SK-N-SH (cell line): ENCODE results near the gene GAL3ST3. TPM values are rescaled to one million over a fixed set of nuclear protein-coding genes. Genes with fewer than 3 reads are reported as not detected.

Experiments used
- CTCF ChIA-PET: fragments of 300-600, 350-600 bp; formaldehyde crosslinking; extraction: SDS; loops from one replicate; lab custom pipeline; 2021; lab: Yijun Ruan, JAX
- POLR2A ChIA-PET: fragments of 350-600 bp; sonication (Branson Sonifier 250); formaldehyde crosslinking; extraction: SDS; loops from one replicate; lab custom pipeline; 2020; ENCODE audit warnings: antibody characterized with exemption, inconsistent platforms; lab: Yijun Ruan, JAX
- DNase-seq: peaks from one replicate; pipeline ENCODE4 v3.0.0; 2012
- H2AFZ ChIP-seq: fragments of 200-600 bp; sonication (generic); 2 replicates; pipeline ENCODE4 v1.8.1; 2016; ENCODE audit warnings: antibody characterized with exemption, mild to moderate bottlenecking, low read depth
- H3F3A ChIP-seq: fragments of 200-600 bp; sonication (generic); replicated peaks from 2 replicates; pipeline ENCODE3; 2016; ENCODE audit warnings: antibody characterized with exemption, mild to moderate bottlenecking; ENCODE audit not compliant: insufficient read depth
- H3K27ac ChIP-seq, 2 experiments: fragments of 200-500 bp in 1 of 2; fragments of 200-600 bp in 1 of 2; sonication (Bioruptor generic) in 1 of 2; sonication (generic), shearing (Covaris generic) in 1 of 2; 2 replicates each; pipeline versions ENCODE4 v1.5.1 to v1.6.1; 2014 to 2016; ENCODE audit warnings: low read depth in 2 of 2, inconsistent platforms in 1 of 2, low read length in 1 of 2, mild to moderate bottlenecking in 1 of 2, mixed read lengths in 1 of 2
- H3K27me3 ChIP-seq: fragments of 200-600 bp; sonication (generic), shearing (Covaris generic); 2 replicates; pipeline ENCODE4 v1.6.1; 2016; ENCODE audit warnings: mixed run types; ENCODE audit not compliant: insufficient read depth
- H3K36me3 ChIP-seq, 2 experiments: fragments of 200-500 bp in 1 of 2; fragments of 200-600 bp in 1 of 2; sonication (Bioruptor generic) in 1 of 2; sonication (generic) in 1 of 2; replicated peaks in 1 of 2; 2 replicates each; pipeline versions ENCODE3 to v1.5.1; 2014 to 2016; ENCODE audit warnings: low read length in 1 of 2, mild to moderate bottlenecking in 1 of 2; ENCODE audit not compliant: insufficient read depth in 2 of 2, control insufficient read depth in 1 of 2
- H3K4me1 ChIP-seq, 2 experiments: fragments of 200-500 bp in 1 of 2; fragments of 200-600 bp in 1 of 2; sonication (Bioruptor generic) in 1 of 2; sonication (generic), shearing (Covaris generic) in 1 of 2; 2 replicates each; pipeline versions ENCODE4 v1.5.1 to v1.6.1; 2014 to 2016; ENCODE audit warnings: low read depth in 1 of 2, low read length in 1 of 2, mixed run types in 1 of 2; ENCODE audit not compliant: insufficient read depth in 2 of 2, control insufficient read depth in 1 of 2
- H3K4me2 ChIP-seq: fragments of 200-600 bp; sonication (generic), shearing (Covaris generic); 2 replicates; pipeline ENCODE4 v1.6.1; 2017; ENCODE audit warnings: mixed run types
- H3K4me3 ChIP-seq, 2 experiments: fragments of 200-500 bp in 1 of 2; fragments of 200-600 bp in 1 of 2; sonication (Bioruptor generic) in 1 of 2; sonication (generic), shearing (Covaris generic) in 1 of 2; 2 replicates each; pipeline versions ENCODE4 v1.5.1 to v1.8.1; 2014 to 2016; ENCODE audit warnings: low read depth in 2 of 2, inconsistent platforms in 1 of 2, low read length in 1 of 2, mild to moderate bottlenecking in 1 of 2, mixed read lengths in 1 of 2, moderate library complexity in 1 of 2
- H3K79me2 ChIP-seq: fragments of 200-600 bp; sonication (generic); 2 replicates; pipeline ENCODE4 v1.8.1; 2017; ENCODE audit warnings: mild to moderate bottlenecking; ENCODE audit not compliant: insufficient read depth
- H3K9ac ChIP-seq: fragments of 200-600 bp; sonication (generic); 2 replicates; pipeline ENCODE4 v1.6.1; 2017; ENCODE audit warnings: mixed run types
- H3K9me2 ChIP-seq: fragments of 200-600 bp; sonication (generic); 2 replicates; pipeline ENCODE4 v1.6.1; 2017; ENCODE audit warnings: mixed run types
- H3K9me3 ChIP-seq: fragments of 200-600 bp; sonication (generic); 2 replicates; pipeline ENCODE4 v1.6.1; 2017; ENCODE audit warnings: mixed run types, mild to moderate bottlenecking, moderate library complexity
- H4K20me1 ChIP-seq: fragments of 200-600 bp; sonication (generic); 2 replicates; pipeline ENCODE4 v1.6.1; 2017; ENCODE audit warnings: mild to moderate bottlenecking, mixed run types; ENCODE audit not compliant: insufficient read depth
- CTCF ChIP-seq: fragments of 200-600 bp; sonication (generic); IDR thresholded peaks from 2 replicates; pipeline ENCODE4 v1.6.1; 2017; ENCODE audit warnings: antibody characterized with exemption, mild to moderate bottlenecking, moderate library complexity
- ELF1 ChIP-seq: IDR thresholded peaks from 2 replicates; pipeline ENCODE4 v1.4.0; 2012
- FOSL2 ChIP-seq: IDR thresholded peaks from 2 replicates; pipeline ENCODE4 v1.4.0; 2012; ENCODE audit warnings: low read depth, mild to moderate bottlenecking, moderate library complexity, borderline replicate concordance
- GATA2 ChIP-seq: sonication (generic); formaldehyde crosslinking; IDR thresholded peaks from 2 replicates; pipeline ENCODE4 v1.5.0; 2020; ENCODE audit warnings: mild to moderate bottlenecking, missing genetic modification reagents
- IRF3 ChIP-seq: fragments of 150-350 bp; IDR thresholded peaks from 2 replicates; pipeline ENCODE4 v1.6.1; 2016; ENCODE audit warnings: mild to moderate bottlenecking, low read depth, low read length
- MXI1 ChIP-seq: IDR thresholded peaks from 2 replicates; pipeline ENCODE4 v1.6.1; 2012; ENCODE audit warnings: mild to moderate bottlenecking, low read depth, low read length, improper control_type of control experiment
- NFIC ChIP-seq: IDR thresholded peaks from 2 replicates; pipeline ENCODE4 v1.4.0; 2012; ENCODE audit warnings: borderline replicate concordance
- PBX3 ChIP-seq: IDR thresholded peaks from 2 replicates; pipeline ENCODE4; 2012
- POLR2AphosphoS5 ChIP-seq: IDR thresholded peaks from 2 replicates; pipeline ENCODE4 v1.6.1; 2012; ENCODE audit warnings: low read depth, low read length
- RCOR1 ChIP-seq: fragments of 150-350 bp; IDR thresholded peaks from 2 replicates; pipeline ENCODE4 v1.6.1; 2017; ENCODE audit warnings: antibody characterized with exemption, low read length
- REST ChIP-seq: IDR thresholded peaks from 2 replicates; pipeline ENCODE4 v1.6.1; 2012; ENCODE audit warnings: mild to moderate bottlenecking, low read depth, low read length, moderate library complexity
- RFX5 ChIP-seq: IDR thresholded peaks from 2 replicates; pipeline ENCODE4 v1.6.1; 2012; ENCODE audit warnings: mild to moderate bottlenecking, improper control_type of control experiment, low read length
- TAF1 ChIP-seq: IDR thresholded peaks from 2 replicates; pipeline ENCODE4 v1.6.1; 2012; ENCODE audit warnings: low read depth, mild to moderate bottlenecking, low read length, moderate library complexity, borderline replicate concordance
- YY1 ChIP-seq: IDR thresholded peaks from 2 replicates; pipeline ENCODE4 v1.4.0; 2012; ENCODE audit warnings: low read depth, mild to moderate bottlenecking
- WGBS: methylation state at CpG from one replicate; pipeline ENCODE4 v1.1.6; 2017; ENCODE audit warnings: low lambda C conversion rate; 5-methylcytosine and 5-hydroxymethylcytosine counted together
- polyA plus RNA-seq, 3 experiments: library from polyadenylated mRNA; depleted of rRNA; stranded (reverse); fragments of >200 nt; gene quantifications; 2 replicates each; pipeline ENCODE4 v1.2.3, GENCODE V29; 2012

The GAL3ST3 gene
- polyA plus RNA-seq, 1 of the 3 experiments (the other 2 are of a cell fraction) = 3.2 TPM

- Histone ChIP-seq H3K9ac (no peak overlapping the region), H3K79me2 (0 out of 2 replicates have a peak, but pooled peaks cover 5% of the 10 kb centered on the region), H3K4me1 (peaks cover 0 to 2% of the 10 kb centered on the region in 2 experiments; a peak in 1 of 4 replicates), H3F3A (peaks cover 27% of the 10 kb centered on the region), H3K27me3 (no peaks in the 10 kb centered on the region), H3K36me3 (peaks cover 0 to 20% of the 10 kb centered on the region in 2 experiments), H2AFZ (no peak overlapping the region), H3K4me2 (no peak overlapping the region), H4K20me1 (no peaks in the 10 kb centered on the region), H3K27ac (no peak overlapping the region), H3K4me3 (no peak overlapping the region), H3K9me2 (no peaks in the 10 kb centered on the region), H3K9me3 (no peaks in the 10 kb centered on the region)
- TF ChIP-seq RCOR1 (no peak), RFX5 (no peak), REST (no peak), POLR2AphosphoS5 (no peak), NFIC (no peak), PBX3 (no peak), IRF3 (no peak), FOSL2 (no peak), CTCF (no peak), ELF1 (no peak), GATA2 (CRISPR knock-in tag) (no peak), MXI1 (no peak), YY1 (no peak), TAF1 (no peak)
- WGBS = 76% methylated on average over 4 of the region's 5 CpGs
- ChIA-PET CTCF (interaction anchor here (0.7 to 20.1 kb wide), 6 partner anchors 11 to 280 kb away, joined by 3 to 261 read pairs (median 6); partner anchors contain the start of genes CCDC85B, CTSW, FIBP and KAT5), POLR2A (no interaction called here)
- DNase-seq = no peak
Measured at GRCh38 chr11:65992056-65992455, 56.9 kb downstream of the GAL3ST3 start.

Other genes starting within 250 kb of the GAL3ST3 start
- gene SNX32, start 215.2 kb downstream of the GAL3ST3 start, polyA plus RNA-seq (2012; rRNA removed) = 0.81 and 1.0 TPM in 2 replicates
- gene CFL1, start 191.0 kb downstream of the GAL3ST3 start, polyA plus RNA-seq (2012; rRNA removed) = 2,761 and 4,252 TPM in 2 replicates
- 39.7 and 58.2 TPM in 2 replicates for gene MUS81, start 188.7 kb downstream of the GAL3ST3 start, polyA plus RNA-seq (2012; rRNA removed)
- 194 and 203 TPM in 2 replicates for gene EFEMP2, start 176.4 kb downstream of the GAL3ST3 start, polyA plus RNA-seq (2012; rRNA removed)
- gene CTSW, start 169.3 kb downstream of the GAL3ST3 start, polyA plus RNA-seq (2012; rRNA removed) = 0.49 and 0.68 TPM in 2 replicates
- gene FIBP, start 160.7 kb downstream of the GAL3ST3 start, polyA plus RNA-seq (2012; rRNA removed) = 159 and 190 TPM in 2 replicates
- gene CCDC85B, start 158.5 kb downstream of the GAL3ST3 start, polyA plus RNA-seq (2012; rRNA removed) = 34.2 and 52.8 TPM in 2 replicates
- gene FOSL1, start 148.8 kb downstream of the GAL3ST3 start, polyA plus RNA-seq (2012; rRNA removed) = 17.9 and 30.1 TPM in 2 replicates
- gene C11orf68, start 130.1 kb downstream of the GAL3ST3 start, polyA plus RNA-seq (2012; rRNA removed) = 54.4 and 65.3 TPM in 2 replicates
- gene DRAP1, start 129.7 kb downstream of the GAL3ST3 start, polyA plus RNA-seq (2012; rRNA removed) = 309 and 464 TPM in 2 replicates
- not detected in 2 replicates for gene TSGA10IP, start 103.7 kb downstream of the GAL3ST3 start, polyA plus RNA-seq (2012; rRNA removed)
- 39.2 and 73.6 TPM in 2 replicates for gene SART1, start 87.4 kb downstream of the GAL3ST3 start, polyA plus RNA-seq (2012; rRNA removed)
- gene EIF1AD, start 47.0 kb downstream of the GAL3ST3 start, polyA plus RNA-seq (2012; rRNA removed) = 28.9 and 31.4 TPM in 2 replicates
- gene BANF1, start 46.7 kb downstream of the GAL3ST3 start, polyA plus RNA-seq (2012; rRNA removed) = 311 and 382 TPM in 2 replicates
- gene CST6, start 37.2 kb downstream of the GAL3ST3 start, polyA plus RNA-seq (2012; rRNA removed) = 0.60 and 0.90 TPM in 2 replicates
- 1.9 and 2.2 TPM in 2 replicates for gene CATSPER1, start 22.7 kb downstream of the GAL3ST3 start, polyA plus RNA-seq (2012; rRNA removed)
- 90.9 and 128 TPM in 2 replicates for gene SF3B2, start 3.2 kb upstream of the GAL3ST3 start, polyA plus RNA-seq (2012; rRNA removed)
- 24.8 and 37.3 TPM in 2 replicates for gene PACS1, start 21.1 kb upstream of the GAL3ST3 start, polyA plus RNA-seq (2012; rRNA removed)
- 36.4 and 39.0 TPM in 2 replicates for gene KLC2, start 208.5 kb upstream of the GAL3ST3 start, polyA plus RNA-seq (2012; rRNA removed)
- gene RAB1B, start 219.5 kb upstream of the GAL3ST3 start, polyA plus RNA-seq (2012; rRNA removed) = 204 and 208 TPM in 2 replicates
- 7.4 and 11.8 TPM in 2 replicates for gene CNIH2, start 229.0 kb upstream of the GAL3ST3 start, polyA plus RNA-seq (2012; rRNA removed)
- gene YIF1A, start 240.0 kb upstream of the GAL3ST3 start, polyA plus RNA-seq (2012; rRNA removed) = 115 and 123 TPM in 2 replicates
- 0.29 and 0.35 TPM in 2 replicates for gene TMEM151A, start 242.7 kb upstream of the GAL3ST3 start, polyA plus RNA-seq (2012; rRNA removed)